RWPE1 (cell line): ENCODE results near the gene TULP3.

Experiments
- CTCF ChIA-PET: fragments of 350-600 bp; sonication (Branson Sonifier 250); formaldehyde crosslinking; extraction: SDS; loops from one replicate; lab custom pipeline; 2021; lab: Yijun Ruan, JAX
- POLR2A ChIA-PET: fragments of 400-600 bp; formaldehyde crosslinking; extraction: SDS; loops from one replicate; lab custom pipeline; 2020; ENCODE audit warnings: antibody characterized with exemption; ENCODE audit not compliant: low non-redundant PET; lab: Yijun Ruan, JAX
- DNase-seq: peaks from one replicate; pipeline ENCODE4 v3.0.0; 2012; ENCODE audit warnings: low spot score
- H3K27ac ChIP-seq: fragments of 450-650 bp; 2 replicates; pipeline ENCODE4 v1.5.1; 2017
- CTCF ChIP-seq: fragments of 450-650 bp; conservative IDR thresholded peaks from 2 replicates; pipeline ENCODE4 v1.5.1; 2017; ENCODE audit warnings: low read depth, mild to moderate bottlenecking

TULP3 gene

GRCh38 chr12:2890388-2891239 is at the start of gene TULP3:
Gene TULP3 (plus strand): TSS chr12:2890891. CDS start chr12:2890948, 57 bp downstream.
- TF ChIP-seq CTCF: no peak
- ChIA-PET POLR2A (interaction anchor here (0.6 kb wide), 1 partner anchor 77 kb away, joined by 4 read pairs; no protein-coding TSS in a partner anchor), CTCF (no interaction called here)
- DNase-seq: peak; percentile 97
- peak within 1 kb of the TSS; percentile 79 for H3K27ac ChIP-seq

GRCh38 chr12:2841056-2841650 is 49.5 kb upstream of the TULP3 start:
- POLR2A ChIA-PET: no interaction called here
- no peak for TF ChIP-seq CTCF
- no peak overlapping the region for H3K27ac ChIP-seq
- CTCF ChIA-PET: interaction anchor here (0.6 kb wide), 1 partner anchor 13 kb away, joined by 4 read pairs; no protein-coding TSS in a partner anchor
- no peak for DNase-seq

- no peak for DNase-seq
- H3K27ac ChIP-seq: no peak overlapping the region
- POLR2A ChIA-PET: no interaction called here
- no peak for TF ChIP-seq CTCF
- CTCF ChIA-PET: interaction anchor here (0.7 kb wide), 1 partner anchor 373 kb away, joined by 5 read pairs; no protein-coding TSS in a partner anchor
Measured at GRCh38 chr12:2842948-2843347, 47.7 kb upstream of the TULP3 start.

- H3K27ac ChIP-seq: no peak overlapping the region
- CTCF ChIA-PET: interaction anchor here (0.6 to 1.7 kb wide), 2 partner anchors 9 to 431 kb away, joined by 3 to 5 read pairs; no protein-coding TSS in a partner anchor
- DNase-seq: no peak
- no peak for TF ChIP-seq CTCF
- POLR2A ChIA-PET: no interaction called here
Measured at GRCh38 chr12:2844786-2845185, 45.9 kb upstream of the TULP3 start.

GRCh38 chr12:2845280-2845679 is 45.4 kb upstream of the TULP3 start:
- no peak for DNase-seq
- no peak for TF ChIP-seq CTCF
- POLR2A ChIA-PET: no interaction called here
- H3K27ac ChIP-seq: no peak overlapping the region
- CTCF ChIA-PET: interaction anchor here (0.6 to 1.7 kb wide), 5 partner anchors 9 to 1630 kb away, joined by 3 to 5 read pairs (median 3); no protein-coding TSS in a partner anchor

GRCh38 chr12:2851931-2852330 is 38.8 kb upstream of the TULP3 start:
- no peak for TF ChIP-seq CTCF
- no peak for DNase-seq
- POLR2A ChIA-PET: no interaction called here
- H3K27ac ChIP-seq: no peak overlapping the region
- CTCF ChIA-PET: interaction anchor here (0.6 kb wide), 1 partner anchor 12 kb away, joined by 3 read pairs; no protein-coding TSS in a partner anchor
